NCI-H510A (cell line): ENCODE data around the gene SKOR2.
"Not testable (repeated sequence)": the region's sequence is repeated elsewhere in the genome, so short reads cannot be mapped to it uniquely, and the experiment has no call there.

Experiments
- DNase-seq: peaks from one replicate; lab custom pipeline; 2025; lab: John Stamatoyannopoulos, UW

SKOR2 gene

GRCh38 chr18:47254341-47254939 is 3.0 kb upstream of the SKOR2 start:
- DNase-seq, result no peak

- no peak for DNase-seq
Measured at GRCh38 chr18:47253101-47253654, 1.7 kb upstream of the SKOR2 start.

GRCh38 chr18:47250391-47251046 is 941 bp downstream of the SKOR2 start:
- DNase-seq, result no peak

GRCh38 chr18:47249314-47249981 is 2.0 kb downstream of the SKOR2 start:
- no peak for DNase-seq

- no peak for DNase-seq
Measured at GRCh38 chr18:47248604-47249313, 2.7 kb downstream of the SKOR2 start.

- DNase-seq, result no peak
Measured at GRCh38 chr18:47248115-47248603, 3.3 kb downstream of the SKOR2 start.

- no peak for DNase-seq
Measured at GRCh38 chr18:47247416-47248114, 3.9 kb downstream of the SKOR2 start.

- no peak for DNase-seq
Measured at GRCh38 chr18:47247036-47247415, 4.4 kb downstream of the SKOR2 start.

- DNase-seq, result no peak
Measured at GRCh38 chr18:47246027-47246971, 5.2 kb downstream of the SKOR2 start.

GRCh38 chr18:47244086-47244485 is 7.4 kb downstream of the SKOR2 start:
- DNase-seq, result no peak

GRCh38 chr18:47235096-47235495 is 16.4 kb downstream of the SKOR2 start:
- DNase-seq, result no peak

GRCh38 chr18:47226660-47227059 is 24.8 kb downstream of the SKOR2 start:
- no peak for DNase-seq

- no peak for DNase-seq
Measured at GRCh38 chr18:47215554-47216138, 35.8 kb downstream of the SKOR2 start.

GRCh38 chr18:47209171-47209570 is 42.3 kb downstream of the SKOR2 start:
- DNase-seq, result no peak

- no peak for DNase-seq
Measured at GRCh38 chr18:47206945-47207637, 44.4 kb downstream of the SKOR2 start.

- DNase-seq, result no peak
Measured at GRCh38 chr18:47204908-47205522, 46.4 kb downstream of the SKOR2 start.

- no peak for DNase-seq
Measured at GRCh38 chr18:47203626-47204464, 47.6 kb downstream of the SKOR2 start.

GRCh38 chr18:47195961-47196360 is 55.5 kb downstream of the SKOR2 start:
- not testable (repeated sequence) for DNase-seq
